OCI-LY1 (cell line): ENCODE data around the gene S1PR4.
"Not testable (repeated sequence)": the region's sequence is repeated elsewhere in the genome, so short reads cannot be mapped to it uniquely, and the experiment has no call there.

Experiments
- H2AFZ ChIP-seq: fragments of 200-600 bp; sonication (generic), shearing (Covaris generic); 2 replicates; pipeline ENCODE4 v1.6.0; 2014; ENCODE audit warnings: antibody characterized with exemption, mild to moderate bottlenecking, low read length
- H3F3A ChIP-seq: fragments of 200-600 bp; sonication (generic), shearing (Covaris generic); 2 replicates; pipeline ENCODE4 v1.6.0; 2014; ENCODE audit warnings: mild to moderate bottlenecking, antibody characterized with exemption, low read length, moderate library complexity; ENCODE audit not compliant: insufficient read depth
- H3K27ac ChIP-seq: fragments of 200-600 bp; sonication (generic); 2 replicates; pipeline ENCODE4 v1.5.1; 2014; ENCODE audit warnings: low read length, mixed run types, mild to moderate bottlenecking, low read depth; ENCODE audit not compliant: poor library complexity, severe bottlenecking
- H3K27me3 ChIP-seq: fragments of 200-600 bp; sonication (generic); 2 replicates; pipeline ENCODE4 v1.6.0; 2014; ENCODE audit warnings: antibody characterized with exemption, mild to moderate bottlenecking, low read length, moderate library complexity; ENCODE audit not compliant: insufficient read depth
- H3K36me3 ChIP-seq: fragments of 200-600 bp; sonication (generic); 2 replicates; pipeline ENCODE4 v1.6.1; 2014; ENCODE audit warnings: mild to moderate bottlenecking, antibody characterized with exemption, low read length, moderate library complexity, mixed read lengths; ENCODE audit not compliant: insufficient read depth
- H3K4me1 ChIP-seq: fragments of 200-600 bp; sonication (generic); 2 replicates; pipeline ENCODE4 v1.5.1; 2014; ENCODE audit warnings: mild to moderate bottlenecking, low read length, moderate library complexity; ENCODE audit not compliant: insufficient read depth, severe bottlenecking
- H3K4me2 ChIP-seq: fragments of 200-600 bp; sonication (generic), shearing (Covaris generic); 2 replicates; pipeline ENCODE4 v1.6.1; 2014; ENCODE audit warnings: low read length
- H3K4me3 ChIP-seq: fragments of 200-600 bp; sonication (generic); 2 replicates; pipeline ENCODE4 v1.5.1; 2014; ENCODE audit warnings: low read length, low read depth, mild to moderate bottlenecking, mixed read lengths; ENCODE audit not compliant: poor library complexity, severe bottlenecking
- H3K79me2 ChIP-seq: fragments of 200-600 bp; shearing (Covaris generic); 2 replicates; pipeline ENCODE4 v1.6.1; 2016; ENCODE audit warnings: mixed run types, low read length, mixed read lengths; ENCODE audit not compliant: insufficient read depth
- H3K9ac ChIP-seq: fragments of 200-600 bp; sonication (generic), shearing (Covaris generic); 2 replicates; pipeline ENCODE4 v1.6.1; 2014; ENCODE audit warnings: mild to moderate bottlenecking, low read length, mixed read lengths
- H3K9me2 ChIP-seq: fragments of 200-600 bp; sonication (generic), shearing (Covaris generic); 2 replicates; pipeline ENCODE4 v1.6.1; 2014; ENCODE audit warnings: low read depth, mild to moderate bottlenecking, low read length, mixed read lengths
- H3K9me3 ChIP-seq: fragments of 200-600 bp; shearing (Covaris generic); 2 replicates; pipeline ENCODE4 v1.6.1; 2014; ENCODE audit warnings: low read length, mixed read lengths
- H4K20me1 ChIP-seq: fragments of 200-600 bp; sonication (generic), shearing (Covaris generic); 2 replicates; pipeline ENCODE4 v1.6.0; 2016; ENCODE audit warnings: mild to moderate bottlenecking, low read length; ENCODE audit not compliant: insufficient read depth
- EZH2 ChIP-seq: fragments of 200-600 bp; sonication (generic), shearing (Covaris generic); IDR thresholded peaks from 2 replicates; pipeline ENCODE4 v1.8.0; 2017; ENCODE audit warnings: borderline replicate concordance, mixed run types, mild to moderate bottlenecking, antibody characterized with exemption, low read length, moderate library complexity, mixed read lengths
- TF ChIP-seq, protein P1 (sequence below): fragments of 200-600 bp; sonication (generic), shearing (Covaris generic); IDR thresholded peaks from 2 replicates; pipeline ENCODE4 v1.5.1; 2017; ENCODE audit warnings: mild to moderate bottlenecking, antibody characterized with exemption, low read length, moderate library complexity, mixed read lengths

S1PR4 gene

GRCh38 chr19:3201911-3202310 is 23.3 kb downstream of the S1PR4 start:
- Histone ChIP-seq H3K4me2 (no peak overlapping the region), H2AFZ (no peak overlapping the region), H4K20me1 (no peaks in the 10 kb centered on the region), H3K79me2 (no peaks in the 10 kb centered on the region), H3K9ac (no peak overlapping the region), H3K4me3 (no peak overlapping the region), H3K9me2 (no peaks in the 10 kb centered on the region), H3K4me1 (no peaks in the 10 kb centered on the region), H3K27ac (no peak overlapping the region), H3K9me3 (no peaks in the 10 kb centered on the region), H3K36me3 (peaks cover 41% of the 10 kb centered on the region), H3K27me3 (no peaks in the 10 kb centered on the region), H3F3A (no peaks in the 10 kb centered on the region)
- TF ChIP-seq EZH2 = no peak

- Histone ChIP-seq H3F3A (no peaks in the 10 kb centered on the region), H3K36me3 (peaks cover 42% of the 10 kb centered on the region), H3K9me2 (no peaks in the 10 kb centered on the region), H3K27ac (no peak overlapping the region), H3K4me1 (no peaks in the 10 kb centered on the region), H3K4me3 (no peak overlapping the region), H3K9ac (no peak overlapping the region), H3K79me2 (no peaks in the 10 kb centered on the region), H2AFZ (no peak overlapping the region), H3K27me3 (no peaks in the 10 kb centered on the region), H4K20me1 (no peaks in the 10 kb centered on the region), H3K9me3 (no peaks in the 10 kb centered on the region), H3K4me2 (no peak overlapping the region)
- TF ChIP-seq, protein P1, sequence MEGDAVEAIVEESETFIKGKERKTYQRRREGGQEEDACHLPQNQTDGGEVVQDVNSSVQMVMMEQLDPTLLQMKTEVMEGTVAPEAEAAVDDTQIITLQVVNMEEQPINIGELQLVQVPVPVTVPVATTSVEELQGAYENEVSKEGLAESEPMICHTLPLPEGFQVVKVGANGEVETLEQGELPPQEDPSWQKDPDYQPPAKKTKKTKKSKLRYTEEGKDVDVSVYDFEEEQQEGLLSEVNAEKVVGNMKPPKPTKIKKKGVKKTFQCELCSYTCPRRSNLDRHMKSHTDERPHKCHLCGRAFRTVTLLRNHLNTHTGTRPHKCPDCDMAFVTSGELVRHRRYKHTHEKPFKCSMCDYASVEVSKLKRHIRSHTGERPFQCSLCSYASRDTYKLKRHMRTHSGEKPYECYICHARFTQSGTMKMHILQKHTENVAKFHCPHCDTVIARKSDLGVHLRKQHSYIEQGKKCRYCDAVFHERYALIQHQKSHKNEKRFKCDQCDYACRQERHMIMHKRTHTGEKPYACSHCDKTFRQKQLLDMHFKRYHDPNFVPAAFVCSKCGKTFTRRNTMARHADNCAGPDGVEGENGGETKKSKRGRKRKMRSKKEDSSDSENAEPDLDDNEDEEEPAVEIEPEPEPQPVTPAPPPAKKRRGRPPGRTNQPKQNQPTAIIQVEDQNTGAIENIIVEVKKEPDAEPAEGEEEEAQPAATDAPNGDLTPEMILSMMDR = no peak
- no peak for TF ChIP-seq EZH2
These were observed 23.8 kb downstream of the S1PR4 start for GRCh38 chr19:3202346-3202745.

DNA sequence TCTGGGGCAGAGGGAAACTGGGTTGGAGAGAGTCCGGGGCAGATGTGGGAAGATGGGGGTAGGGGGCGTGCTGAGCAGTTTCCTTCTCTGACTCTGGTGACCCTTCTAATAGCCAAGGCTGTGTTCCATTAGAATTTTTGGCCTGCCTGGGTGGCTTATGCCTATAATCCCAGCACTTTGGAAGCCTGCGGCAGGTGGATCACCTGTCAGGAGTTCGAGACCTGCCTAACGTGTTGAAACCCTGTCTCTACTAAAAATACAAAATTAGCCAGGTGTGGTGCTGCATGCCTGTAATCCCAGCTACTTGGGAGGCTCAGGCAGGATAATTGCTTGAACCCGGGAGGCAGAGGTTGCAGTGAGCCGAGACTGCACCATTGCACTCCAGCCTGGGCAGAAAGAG is 24.3 kb downstream of the S1PR4 start:
- not testable (repeated sequence) for H3K79me2 ChIP-seq, H3K27ac ChIP-seq, H3K4me3 ChIP-seq, H4K20me1 ChIP-seq, H3K9me3 ChIP-seq, H3F3A ChIP-seq, H3K9me2 ChIP-seq, H3K4me1 ChIP-seq, H2AFZ ChIP-seq, H3K27me3 ChIP-seq, H3K9ac ChIP-seq, H3K4me2 ChIP-seq
- H3K36me3 ChIP-seq = peaks cover 47% of the 10 kb centered on the region

DNA sequence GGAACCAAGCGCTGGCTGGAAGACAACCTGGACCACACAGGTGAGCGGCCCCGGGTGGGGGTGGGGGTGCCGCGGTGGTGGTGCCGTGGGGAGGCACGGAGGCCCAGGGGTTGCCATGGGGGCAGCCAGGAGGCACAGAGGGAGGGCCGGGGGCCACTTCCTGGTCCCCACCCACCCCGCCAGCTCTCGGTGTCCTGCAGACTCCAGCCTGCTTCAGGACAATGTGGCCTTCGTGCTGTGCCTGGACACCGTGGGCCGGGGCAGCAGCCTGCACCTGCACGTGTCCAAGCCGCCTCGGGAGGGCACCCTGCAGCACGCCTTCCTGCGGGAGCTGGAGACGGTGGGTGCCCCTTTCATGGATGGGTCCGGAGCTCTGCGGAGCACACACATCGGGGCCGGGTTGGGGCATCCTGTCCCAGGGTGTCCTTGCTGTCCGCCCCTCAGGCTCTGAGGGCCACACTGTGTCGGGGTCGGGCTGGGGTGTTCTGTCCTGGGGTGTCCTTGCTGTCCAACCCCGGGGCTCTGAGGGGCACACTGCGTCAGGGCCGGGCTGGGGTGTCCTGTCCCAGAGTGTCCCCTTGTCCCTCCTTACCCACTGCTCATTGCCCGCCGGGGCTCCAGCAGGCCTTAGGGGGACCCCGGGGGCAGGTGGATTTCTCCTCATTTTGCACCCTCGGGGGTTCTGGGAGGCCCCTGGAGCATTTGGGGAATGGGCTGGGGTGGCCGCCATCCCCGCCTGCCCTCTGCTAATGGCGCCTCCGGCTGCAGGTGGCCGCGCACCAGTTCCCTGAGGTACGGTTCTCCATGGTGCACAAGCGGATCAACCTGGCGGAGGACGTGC is 25.5 kb downstream of the S1PR4 start:
- H3K27me3 ChIP-seq = no peaks in the 10 kb centered on the region
- H2AFZ ChIP-seq = no peak overlapping the region
- H3K9ac ChIP-seq = no peak overlapping the region
- no peak overlapping the region for H3K27ac ChIP-seq
- H3K4me3 ChIP-seq = no peak overlapping the region
- TF ChIP-seq EZH2 = no peak
- TF ChIP-seq, protein P1 = no peak
- no peaks in the 10 kb centered on the region for H3F3A ChIP-seq
- H3K4me2 ChIP-seq = no peak overlapping the region
- H3K9me2 ChIP-seq = no peaks in the 10 kb centered on the region
- H4K20me1 ChIP-seq = no peaks in the 10 kb centered on the region
- peaks cover 53% of the 10 kb centered on the region for H3K36me3 ChIP-seq
- no peaks in the 10 kb centered on the region for H3K4me1 ChIP-seq
- no peaks in the 10 kb centered on the region for H3K9me3 ChIP-seq
- H3K79me2 ChIP-seq = no peaks in the 10 kb centered on the region
